HG02763 (cell line): ENCODE measurements around the gene MRGPRX4.
"Not testable (repeated sequence)": the region's sequence is repeated elsewhere in the genome, so short reads cannot be mapped to it uniquely, and the experiment has no call there.

ENCODE experiments used
- ATAC-seq: cut with Tn5 transposase; IDR thresholded peaks from one replicate; pipeline ENCODE4 v1.9.1; 2021; ENCODE audit warnings: mild to moderate bottlenecking, moderate library complexity; ENCODE audit not compliant: unreplicated experiment

The MRGPRX4 gene

DNA sequence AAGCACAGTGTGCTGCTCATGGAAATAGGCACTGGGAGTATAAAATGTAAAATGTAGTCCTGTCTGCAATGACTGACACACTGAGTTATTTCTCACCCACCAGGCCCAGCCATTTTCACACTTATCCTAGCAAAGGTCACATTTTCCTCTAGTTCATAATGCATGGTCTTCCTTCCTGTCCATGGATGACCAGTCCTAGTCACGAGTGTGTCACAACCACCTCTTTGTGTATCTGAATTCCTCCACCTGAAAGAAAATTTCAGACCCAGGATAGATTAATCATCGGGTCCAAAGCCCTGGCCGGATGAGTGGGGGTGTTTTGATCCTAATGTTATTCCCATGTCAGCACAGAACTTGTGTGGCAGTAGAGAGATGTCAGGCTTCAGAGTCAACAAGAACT lies at the start of gene MRGPRX4:
Gene MRGPRX4 (plus strand): TSS at position 172 of the 400 bp plus-strand sequence. CDS start 420 bp downstream, outside the sequence.
- no peak for ATAC-seq

DNA sequence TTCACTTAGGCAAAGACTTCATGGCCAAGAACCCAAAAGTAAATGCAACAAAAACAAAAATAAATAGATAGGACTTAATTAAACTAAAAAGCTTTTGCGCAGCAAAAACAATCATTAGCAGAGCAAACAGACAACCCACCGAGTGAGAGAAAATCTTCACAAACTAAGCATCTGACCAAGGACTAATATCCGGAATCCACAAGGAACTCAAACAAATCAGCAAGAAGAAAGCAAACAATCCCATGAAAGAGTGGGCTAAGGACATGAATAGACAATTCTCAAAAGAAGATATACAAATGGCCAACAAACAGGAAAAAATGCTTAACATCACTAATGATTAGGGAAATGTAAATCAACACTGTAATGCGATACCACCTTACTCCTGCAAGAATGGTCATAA lies 41.5 kb upstream of the MRGPRX4 start:
- ATAC-seq = not testable (repeated sequence)

DNA sequence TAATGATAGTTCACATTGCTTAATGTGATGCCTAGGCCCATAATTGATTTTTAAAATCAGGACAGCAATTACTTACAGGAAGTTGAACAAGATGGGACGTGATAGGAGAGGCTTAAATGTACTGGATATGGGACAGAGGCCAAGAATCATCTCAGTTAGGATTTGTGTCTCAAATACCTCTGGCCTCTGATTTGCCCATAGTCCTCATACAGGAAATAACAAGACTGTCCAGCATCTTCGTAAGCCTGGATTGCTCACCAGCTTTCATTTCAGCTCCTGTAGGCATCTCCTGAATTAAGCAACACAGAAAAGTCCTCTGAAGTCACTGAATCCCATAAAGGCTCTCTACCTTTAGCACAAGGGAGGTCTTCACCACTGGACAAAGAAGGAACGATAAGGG lies 40.3 kb upstream of the MRGPRX4 start, which contains the start of gene MRGPRX3:
Gene MRGPRX3 (plus strand): TSS at position 231 of the 400 bp plus-strand sequence. CDS start 4,632 bp downstream, outside the sequence.
- no peak for ATAC-seq

DNA sequence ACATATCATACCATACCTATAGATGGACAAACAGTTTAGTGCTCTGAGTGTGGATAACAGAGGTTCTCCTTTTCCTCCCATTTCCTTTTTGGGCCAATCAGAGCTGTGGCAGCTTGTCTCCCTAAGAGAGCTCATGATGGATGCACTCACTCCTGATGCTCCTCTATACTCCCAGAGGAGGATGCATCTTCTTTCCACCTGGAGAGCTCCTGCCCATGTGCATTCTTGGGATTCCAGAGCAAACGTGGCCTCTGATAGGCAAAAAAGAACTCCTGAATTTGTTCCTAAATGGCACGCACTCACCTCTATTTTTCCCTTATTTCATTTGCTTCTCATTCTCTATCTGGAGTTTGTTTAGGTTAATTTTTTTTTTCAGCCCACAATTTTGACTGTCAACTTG lies 37.3 kb upstream of the MRGPRX4 start:
- ATAC-seq = no peak

DNA sequence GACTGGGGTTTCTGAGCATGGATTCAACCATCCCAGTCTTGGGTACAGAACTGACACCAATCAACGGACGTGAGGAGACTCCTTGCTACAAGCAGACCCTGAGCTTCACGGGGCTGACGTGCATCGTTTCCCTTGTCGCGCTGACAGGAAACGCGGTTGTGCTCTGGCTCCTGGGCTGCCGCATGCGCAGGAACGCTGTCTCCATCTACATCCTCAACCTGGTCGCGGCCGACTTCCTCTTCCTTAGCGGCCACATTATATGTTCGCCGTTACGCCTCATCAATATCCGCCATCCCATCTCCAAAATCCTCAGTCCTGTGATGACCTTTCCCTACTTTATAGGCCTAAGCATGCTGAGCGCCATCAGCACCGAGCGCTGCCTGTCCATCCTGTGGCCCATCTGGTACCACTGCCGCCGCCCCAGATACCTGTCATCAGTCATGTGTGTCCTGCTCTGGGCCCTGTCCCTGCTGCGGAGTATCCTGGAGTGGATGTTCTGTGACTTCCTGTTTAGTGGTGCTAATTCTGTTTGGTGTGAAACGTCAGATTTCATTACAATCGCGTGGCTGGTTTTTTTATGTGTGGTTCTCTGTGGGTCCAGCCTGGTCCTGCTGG lies 35.3 kb upstream of the MRGPRX4 start:
- ATAC-seq = no peak

DNA sequence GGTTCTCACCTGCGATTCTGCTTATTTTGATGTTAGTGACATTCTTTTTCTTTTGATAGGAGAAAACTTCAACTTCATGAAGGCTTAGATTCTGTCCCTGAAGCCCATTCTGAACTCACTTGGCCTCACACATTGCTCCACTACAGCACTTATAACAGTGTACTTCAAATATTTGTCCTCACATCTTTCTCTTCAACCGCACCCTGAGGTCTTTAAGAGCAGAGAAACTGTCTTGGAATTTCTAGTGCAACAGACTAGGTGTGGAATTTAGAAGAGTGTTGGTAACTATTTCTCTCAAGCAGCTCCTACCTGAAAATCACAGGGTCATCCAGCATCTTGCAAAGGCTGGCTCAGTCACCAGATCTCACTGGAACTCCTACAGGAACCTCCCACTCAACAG lies 32.5 kb upstream of the MRGPRX4 start:
- ATAC-seq = no peak

DNA sequence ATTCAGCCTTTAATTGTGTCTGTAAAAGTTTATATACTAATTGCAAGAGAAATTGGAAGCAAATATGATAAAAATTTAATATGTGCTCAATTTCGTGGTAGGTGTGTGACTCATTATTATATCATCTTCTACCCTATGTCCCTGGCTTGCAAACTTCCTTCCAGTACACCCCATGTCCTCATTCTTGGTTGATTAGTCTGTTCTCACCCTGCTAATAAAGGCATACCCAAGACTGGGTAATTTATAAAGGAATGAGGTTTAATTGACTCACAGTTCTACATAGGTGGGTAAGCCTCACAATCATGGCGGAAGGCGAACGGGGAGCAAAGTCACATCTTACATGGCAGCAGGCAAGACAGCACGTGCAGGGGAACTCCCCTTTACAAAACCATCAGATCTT lies 28.4 kb upstream of the MRGPRX4 start:
- no peak for ATAC-seq

DNA sequence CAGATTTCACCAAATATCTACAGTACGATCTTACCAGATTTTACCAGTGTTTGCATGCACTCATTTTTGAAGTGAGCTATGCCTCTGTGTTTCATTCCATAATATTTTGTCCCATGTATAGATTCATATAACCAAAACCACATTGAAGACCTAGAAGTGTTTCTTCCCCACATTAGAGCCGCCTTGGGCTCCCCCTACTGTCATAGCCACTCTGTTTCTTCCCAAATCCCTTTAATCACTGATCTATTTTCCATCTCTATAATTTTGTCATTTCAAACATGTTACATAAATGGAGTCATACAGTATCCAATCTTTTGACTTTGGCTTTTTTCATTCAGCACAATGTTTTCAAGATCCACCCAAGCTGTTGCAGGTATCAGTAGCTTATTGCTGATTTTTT lies 27.6 kb upstream of the MRGPRX4 start:
- no peak for ATAC-seq

DNA sequence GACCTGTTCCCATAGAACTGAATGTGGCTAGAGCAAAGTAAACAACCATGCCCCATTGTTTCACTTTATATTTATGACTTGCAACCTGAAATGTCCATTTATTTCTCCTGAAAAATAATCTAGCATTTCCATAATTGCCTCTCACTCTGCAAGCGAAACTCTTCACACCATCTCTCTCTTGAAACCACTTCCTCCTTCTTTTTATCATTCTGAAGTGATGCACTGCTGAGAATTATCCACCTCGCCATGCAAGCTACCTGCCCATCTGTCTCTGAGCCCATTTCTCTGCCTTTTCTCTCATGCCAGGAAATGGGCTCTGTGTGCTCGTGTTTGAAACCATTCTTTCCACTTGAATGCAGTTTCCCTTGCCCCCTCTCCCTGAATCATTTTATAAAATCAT lies 26.8 kb upstream of the MRGPRX4 start:
- ATAC-seq = no peak

DNA sequence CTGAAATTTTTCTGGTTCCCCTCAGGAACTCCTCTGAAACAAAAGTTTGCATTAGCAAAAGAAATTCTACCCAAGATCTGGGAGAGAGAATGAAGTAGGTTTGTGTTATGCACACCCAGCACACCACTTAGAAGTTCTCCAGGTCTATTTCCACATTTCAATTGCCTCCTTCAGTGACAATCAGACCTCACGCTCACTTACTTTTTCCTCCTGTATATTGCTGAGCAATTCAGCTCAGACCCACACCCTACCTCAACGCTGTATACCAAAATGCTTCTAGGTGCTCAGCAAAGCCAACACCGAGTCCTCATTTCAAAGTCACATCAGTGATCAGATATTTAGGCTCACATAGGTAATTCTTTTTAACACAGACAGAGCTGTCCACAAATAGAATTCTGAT lies 21.1 kb upstream of the MRGPRX4 start:
- ATAC-seq = no peak

DNA sequence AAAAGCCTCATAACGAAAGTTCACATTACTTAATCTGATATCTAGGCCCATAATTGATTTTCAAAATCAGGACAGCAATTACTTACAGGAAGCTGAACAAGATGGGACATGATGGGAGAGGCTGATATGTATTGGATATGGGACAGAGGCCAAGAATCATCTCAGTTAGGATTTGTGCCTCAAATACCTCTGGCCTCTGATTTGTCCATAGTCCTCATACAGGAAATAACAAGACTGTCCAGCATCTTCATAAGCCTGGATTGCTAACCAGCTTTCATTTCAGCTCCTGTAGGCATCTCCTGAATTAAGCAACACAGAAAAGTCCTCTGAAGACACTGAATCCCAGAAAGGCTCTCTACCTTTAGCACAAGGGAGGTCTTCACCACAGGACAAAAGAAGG lies 4.3 kb upstream of the MRGPRX4 start:
- no peak for ATAC-seq

DNA sequence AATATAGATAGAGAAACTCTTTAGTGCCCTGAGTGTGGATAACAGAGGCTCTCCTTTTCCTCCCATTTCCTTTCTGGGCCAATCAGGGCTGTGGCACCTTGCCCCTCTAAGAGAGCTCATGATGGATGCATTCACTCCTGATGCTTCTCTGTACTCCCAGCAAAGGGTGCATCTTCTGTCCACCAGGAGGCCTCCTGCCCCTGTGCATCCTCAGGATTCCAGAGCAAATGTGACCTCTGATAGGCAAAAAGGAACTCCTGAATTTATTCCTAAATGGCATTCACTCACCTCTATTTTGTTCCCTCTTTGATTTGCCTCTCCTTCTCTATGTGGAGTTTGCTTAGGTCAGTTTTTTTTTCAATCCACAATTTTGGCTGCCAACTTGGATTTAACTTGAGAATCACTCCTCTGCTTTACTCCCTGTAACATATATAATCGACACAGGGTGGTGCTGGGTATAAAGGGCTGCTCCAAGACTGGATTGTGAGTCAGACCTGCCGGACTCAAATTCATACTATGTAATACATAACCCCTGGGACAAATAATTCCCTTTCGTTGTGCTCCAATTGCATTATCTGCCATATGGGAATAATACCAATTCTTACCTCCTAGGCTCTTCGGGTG lies 1.1 kb upstream of the MRGPRX4 start:
- ATAC-seq = no peak

DNA sequence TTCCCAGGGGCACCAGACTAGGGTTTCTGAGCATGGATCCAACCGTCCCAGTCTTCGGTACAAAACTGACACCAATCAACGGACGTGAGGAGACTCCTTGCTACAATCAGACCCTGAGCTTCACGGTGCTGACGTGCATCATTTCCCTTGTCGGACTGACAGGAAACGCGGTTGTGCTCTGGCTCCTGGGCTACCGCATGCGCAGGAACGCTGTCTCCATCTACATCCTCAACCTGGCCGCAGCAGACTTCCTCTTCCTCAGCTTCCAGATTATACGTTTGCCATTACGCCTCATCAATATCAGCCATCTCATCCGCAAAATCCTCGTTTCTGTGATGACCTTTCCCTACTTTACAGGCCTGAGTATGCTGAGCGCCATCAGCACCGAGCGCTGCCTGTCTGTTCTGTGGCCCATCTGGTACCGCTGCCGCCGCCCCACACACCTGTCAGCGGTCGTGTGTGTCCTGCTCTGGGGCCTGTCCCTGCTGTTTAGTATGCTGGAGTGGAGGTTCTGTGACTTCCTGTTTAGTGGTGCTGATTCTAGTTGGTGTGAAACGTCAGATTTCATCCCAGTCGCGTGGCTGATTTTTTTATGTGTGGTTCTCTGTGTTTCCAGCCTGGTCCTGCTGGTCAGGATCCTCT lies 709 bp downstream of the MRGPRX4 start:
- ATAC-seq = no peak

DNA sequence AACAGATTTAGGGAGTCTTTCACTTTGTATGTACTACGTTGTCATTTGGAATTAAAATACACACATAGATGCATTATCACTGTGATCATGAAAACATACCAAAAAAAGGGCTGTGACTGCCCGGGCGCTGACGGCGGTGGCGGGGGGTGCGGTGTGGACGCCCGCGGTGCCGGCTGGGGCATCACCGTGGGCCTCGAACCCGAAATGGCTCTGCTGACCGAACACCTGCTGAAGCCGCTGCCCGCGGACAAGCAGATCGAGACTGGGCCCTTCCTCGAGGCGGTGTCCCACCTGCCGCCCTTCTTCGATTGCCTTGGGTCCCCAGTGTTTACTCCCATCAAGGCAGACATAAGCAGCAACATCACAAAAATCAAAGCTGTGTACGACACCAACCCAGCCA lies 16.2 kb downstream of the MRGPRX4 start:
- ATAC-seq = no peak

DNA sequence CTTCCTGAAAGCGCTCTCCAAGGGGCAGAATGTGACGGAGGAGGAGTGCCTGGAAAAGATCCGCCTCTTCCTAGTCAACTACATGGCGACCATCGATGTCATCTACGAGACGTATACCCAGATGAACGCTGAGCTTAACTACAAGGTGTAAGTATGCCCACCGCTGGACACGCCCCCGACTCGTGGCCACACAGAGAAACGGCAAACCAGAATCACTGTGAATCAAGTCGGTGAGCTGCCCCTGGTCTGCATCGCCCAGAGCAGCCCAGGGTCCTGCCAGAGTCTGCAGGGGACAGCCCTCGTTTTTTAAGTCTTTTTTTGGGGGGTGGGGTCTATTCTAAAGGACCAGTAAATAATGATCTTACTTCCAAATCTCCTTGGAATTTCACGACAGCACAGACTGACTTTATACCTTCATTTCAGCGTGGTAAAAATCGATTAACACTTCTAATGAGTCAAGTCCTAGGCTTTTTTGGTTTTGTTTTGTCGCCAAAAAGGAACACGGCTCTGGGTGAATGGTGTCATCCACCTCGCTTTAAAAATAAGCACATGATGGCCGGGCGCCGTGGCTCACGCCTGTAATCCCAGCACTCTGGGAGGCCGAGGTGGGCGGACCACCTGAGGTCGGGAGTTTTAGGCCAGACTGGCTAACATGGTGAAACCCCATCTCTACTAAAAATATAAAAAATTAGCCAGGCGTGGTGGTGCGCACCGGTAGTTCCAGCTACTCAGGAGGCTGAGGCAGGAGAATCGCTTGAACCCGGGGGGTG lies 17.0 kb downstream of the MRGPRX4 start:
- not testable (repeated sequence) for ATAC-seq

DNA sequence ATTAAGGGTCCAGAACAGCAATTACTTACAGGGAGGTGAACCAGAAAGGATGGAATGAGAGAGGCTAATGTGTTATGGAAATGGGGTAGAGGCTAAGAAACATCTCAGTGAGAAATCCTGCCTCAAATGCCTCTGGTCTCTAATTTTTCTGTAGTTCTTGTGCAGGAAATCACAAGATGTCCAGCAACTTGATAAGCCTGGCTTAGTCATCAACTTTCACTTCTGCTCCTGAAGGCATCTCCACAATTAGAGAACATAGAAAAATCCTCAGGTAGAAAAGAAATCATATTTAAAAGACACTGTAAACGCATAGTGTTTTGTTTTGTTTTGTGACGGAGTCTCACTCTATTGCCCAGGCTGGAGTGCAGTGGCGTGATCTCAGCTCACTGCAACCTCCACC lies 18.7 kb downstream of the MRGPRX4 start:
- no peak for ATAC-seq

DNA sequence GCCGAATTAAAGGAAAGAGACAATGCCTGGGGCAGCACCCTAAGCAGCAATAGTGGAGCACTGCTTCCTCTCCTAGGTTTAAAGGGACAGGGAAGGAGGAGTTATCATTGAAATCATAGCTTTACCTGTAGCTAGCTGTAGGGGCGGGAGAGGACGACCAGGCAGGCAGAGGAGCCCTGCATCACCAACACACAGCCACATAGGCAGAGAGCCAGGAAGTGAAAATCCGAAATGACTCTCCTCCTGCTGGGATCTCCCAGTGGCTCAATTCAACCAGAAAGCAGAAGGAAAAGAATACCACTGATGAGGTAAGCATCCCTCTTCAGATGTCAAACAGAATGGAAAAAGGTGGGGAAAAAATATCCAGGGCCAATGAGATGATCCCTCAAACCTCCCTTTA lies 20.4 kb downstream of the MRGPRX4 start:
- no peak for ATAC-seq

DNA sequence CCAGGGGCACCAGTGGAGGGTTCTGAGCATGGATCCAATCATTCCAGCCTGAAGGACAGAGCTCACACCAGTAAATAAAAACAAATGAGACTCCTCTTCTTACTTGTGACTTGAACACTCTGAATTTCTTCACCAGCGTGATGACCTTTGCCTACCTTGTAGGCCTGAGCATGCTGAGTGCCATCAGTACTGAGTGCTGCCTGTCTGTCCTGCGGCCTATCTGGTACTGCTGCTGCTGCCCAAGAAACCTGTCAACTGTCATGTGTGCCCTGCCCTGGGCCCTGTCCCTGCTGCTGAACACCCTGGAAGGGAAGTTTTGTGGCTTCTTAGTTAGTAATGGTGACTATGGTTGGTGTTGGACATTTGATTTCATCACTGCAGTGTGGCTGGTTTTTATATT lies 23.9 kb downstream of the MRGPRX4 start:
- no peak for ATAC-seq

DNA sequence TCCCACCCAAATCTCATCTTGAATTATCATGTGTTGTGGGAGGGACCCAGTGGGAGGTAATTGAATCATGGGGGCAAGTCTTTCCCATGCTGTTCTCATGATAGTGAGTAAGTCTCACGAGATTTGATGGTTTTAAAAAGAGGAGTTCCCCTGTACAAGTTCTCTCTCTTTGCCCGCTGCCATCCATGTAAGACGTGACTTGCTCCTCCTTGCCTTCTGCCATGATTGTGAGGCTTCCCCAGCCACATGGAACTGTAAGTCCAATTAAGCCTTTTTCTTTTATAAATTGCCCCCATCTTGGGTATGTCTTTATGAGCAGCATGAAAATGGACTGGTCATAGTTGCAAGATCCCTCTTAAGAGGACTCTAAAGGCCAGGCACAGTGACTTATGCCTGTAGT lies 25.1 kb downstream of the MRGPRX4 start:
- not testable (repeated sequence) for ATAC-seq

DNA sequence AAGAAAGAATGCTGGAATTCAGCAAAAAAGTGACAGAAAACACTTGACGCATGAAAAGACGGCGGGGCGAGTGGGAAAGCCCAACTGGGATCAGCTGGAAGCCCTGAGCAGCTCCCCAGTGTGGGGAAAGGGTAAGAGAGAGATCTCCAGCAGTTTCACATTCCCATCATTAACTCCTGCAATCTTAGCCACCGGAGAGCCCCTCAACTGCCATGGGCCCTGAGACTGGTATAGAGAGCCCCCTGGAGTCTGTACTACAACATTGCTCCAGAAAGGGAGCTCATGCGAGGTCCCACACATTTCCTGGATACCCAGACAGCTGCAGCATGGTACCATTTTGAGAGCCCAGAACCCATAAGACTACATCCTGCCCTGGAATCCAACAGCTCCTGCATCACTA lies 31.1 kb downstream of the MRGPRX4 start:
- no peak for ATAC-seq

DNA sequence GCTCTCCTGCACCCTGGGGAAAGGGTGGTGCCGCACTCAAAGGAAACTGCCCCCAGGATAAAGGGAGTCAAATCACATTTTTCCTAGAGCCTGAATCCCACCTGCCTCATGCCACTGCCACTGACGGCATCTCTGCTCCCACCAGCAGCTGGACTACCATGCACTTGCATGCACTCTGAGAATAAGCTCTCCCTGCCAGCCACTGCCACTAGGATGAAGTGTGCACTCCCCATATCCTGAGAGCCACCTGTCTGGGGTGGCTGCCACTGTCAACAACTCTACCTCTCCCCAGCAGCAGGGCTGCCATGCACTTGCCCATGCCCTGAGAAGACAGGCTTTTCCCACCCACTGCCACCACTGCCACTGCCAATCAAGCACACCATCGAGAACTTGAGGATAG lies 31.6 kb downstream of the MRGPRX4 start:
- ATAC-seq = no peak

DNA sequence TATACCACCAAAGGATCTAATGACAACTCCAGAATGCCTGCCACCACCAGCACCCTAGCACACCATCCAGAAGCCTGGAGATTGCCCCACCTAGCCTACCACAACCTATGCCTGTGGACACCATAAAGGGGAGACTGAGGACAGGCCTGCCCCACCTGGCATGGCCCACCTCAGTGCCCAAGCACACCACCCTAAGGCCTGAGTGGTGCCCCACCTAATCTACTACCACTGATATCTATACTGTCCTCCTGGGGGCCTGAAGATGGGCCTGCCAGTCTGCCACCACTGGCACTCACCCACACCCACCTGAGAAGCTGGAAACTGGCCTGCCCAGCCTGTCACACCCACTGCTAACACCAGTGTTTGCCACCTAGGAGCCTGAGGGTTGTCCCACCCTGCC lies 32.1 kb downstream of the MRGPRX4 start:
- no peak for ATAC-seq
